Amniotic epithelial cell (primary cell): ENCODE data around the gene TENT4B.
A peak's percentile ranks its signal among the peaks of the same experiment; 100 is the strongest.
"Not testable (repeated sequence)": the region's sequence is repeated elsewhere in the genome, so short reads cannot be mapped to it uniquely, and the experiment has no call there.

Experiments used
- DNase-seq: peaks from one replicate; pipeline ENCODE4 v3.0.0-alpha.2; 2010; ENCODE audit warnings: low read depth

TENT4B gene

DNA sequence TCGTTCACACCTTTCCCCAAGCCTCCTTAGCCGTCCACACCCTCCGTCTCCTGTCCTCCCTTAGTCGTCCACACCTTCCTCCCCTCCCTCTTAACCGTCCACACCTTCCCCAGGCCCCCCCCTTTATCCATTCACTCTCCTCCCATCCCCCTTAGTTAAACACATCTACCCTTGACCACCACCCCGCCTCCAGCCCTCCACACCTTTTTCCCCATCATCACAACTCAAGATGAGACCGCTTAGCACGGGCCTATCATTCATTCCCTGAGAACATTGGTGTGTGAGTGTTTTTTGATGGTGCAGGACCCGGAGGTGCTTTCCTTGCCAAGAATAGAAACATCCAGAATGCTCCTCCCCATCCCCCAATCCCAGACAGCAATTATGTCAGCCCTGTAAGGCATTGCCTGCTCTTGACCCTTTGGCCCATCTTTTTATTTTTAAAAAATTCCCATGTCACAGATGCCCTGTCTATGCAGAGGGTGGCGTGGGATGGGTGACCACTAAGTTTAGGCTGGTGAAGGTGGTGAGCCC lies 1.4 kb downstream of the TENT4B start:
- peak; percentile 16 for DNase-seq

DNA sequence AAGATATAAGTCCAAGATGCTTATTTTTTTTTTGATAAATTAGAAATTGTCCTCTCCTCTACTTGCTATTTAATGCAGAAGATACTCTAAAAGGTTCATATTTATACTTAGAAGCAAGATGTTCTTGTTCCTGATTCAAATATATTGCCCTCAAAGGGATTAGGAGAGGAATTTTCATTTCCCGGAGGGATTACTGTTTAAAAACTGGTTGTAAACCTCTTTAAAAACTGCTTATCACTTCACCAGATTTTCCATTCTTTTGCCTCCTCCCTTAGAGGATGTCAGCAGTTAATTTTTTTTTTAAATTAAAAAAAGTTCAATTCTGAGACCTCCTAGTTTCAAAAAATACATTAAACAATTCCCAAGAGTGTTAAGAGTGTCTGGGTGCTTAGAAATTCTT lies 2.8 kb downstream of the TENT4B start:
- no peak for DNase-seq

DNA sequence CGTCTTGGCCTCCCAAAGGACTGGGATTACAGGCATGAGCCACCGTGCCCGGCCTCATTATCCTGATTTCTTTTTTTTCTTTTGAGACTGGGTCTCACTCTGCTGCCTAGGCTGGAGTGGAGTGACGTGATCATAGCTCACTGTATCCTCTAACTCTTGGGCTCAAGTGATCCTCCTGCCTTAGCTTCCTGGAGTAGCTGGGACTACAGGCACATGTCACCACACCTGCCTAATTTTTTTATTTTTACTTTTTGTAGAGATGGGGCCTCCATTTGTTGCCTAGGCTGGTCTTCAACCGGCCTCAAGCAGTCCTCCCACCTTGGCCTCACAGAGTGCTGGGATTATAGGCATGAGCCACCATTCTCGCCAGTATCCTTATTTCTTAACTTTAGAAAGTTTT lies 3.5 kb downstream of the TENT4B start:
- DNase-seq = no peak

DNA sequence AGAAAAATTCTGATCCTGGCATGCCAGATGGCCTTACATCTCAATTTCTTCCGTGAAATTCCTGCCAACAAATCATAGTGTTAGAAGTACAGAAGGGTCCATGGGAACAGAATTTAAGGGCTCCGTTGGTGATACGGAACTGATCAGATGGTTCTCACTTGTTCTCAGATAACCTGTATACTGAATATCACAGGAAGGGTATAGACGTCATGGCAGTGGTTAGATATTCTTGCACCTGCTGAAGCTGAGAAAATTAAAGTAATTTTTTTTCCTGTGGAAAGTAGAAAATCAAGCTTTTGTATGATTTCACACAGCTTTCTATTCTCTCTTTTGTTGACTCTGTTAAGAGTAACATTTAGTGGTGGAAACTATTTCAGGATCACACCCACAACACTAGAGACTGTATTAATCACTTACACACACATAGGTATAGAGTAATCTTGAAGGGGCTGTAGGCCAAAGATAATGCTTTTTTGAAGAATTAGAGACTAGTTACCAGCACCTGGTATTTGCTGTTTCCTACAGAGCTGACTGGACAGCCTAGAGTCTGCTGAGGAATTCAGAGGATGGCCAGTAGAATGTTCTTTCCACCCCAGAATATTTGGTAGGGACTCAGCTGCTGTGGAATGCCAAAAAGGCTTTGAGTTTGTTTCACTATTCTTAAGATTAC lies 7.5 kb downstream of the TENT4B start:
- DNase-seq = no peak

DNA sequence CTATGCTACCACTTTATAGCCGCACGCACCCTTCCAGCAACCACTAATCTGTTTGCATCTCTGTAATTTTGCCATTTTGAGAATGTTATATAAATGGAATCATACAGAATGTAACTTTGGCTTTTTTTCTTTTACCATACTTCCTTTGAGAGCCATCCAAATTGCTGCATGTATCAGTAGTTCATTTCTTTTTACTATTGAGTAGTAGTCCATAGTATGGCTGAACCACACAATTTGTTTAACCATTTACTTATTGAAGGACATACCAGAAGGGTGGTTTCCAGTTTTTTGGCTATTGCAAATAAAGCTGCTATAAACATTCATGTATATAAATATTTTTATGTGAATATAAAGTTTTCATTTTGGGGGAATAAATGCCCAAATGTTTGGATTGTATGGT lies 8.8 kb downstream of the TENT4B start:
- DNase-seq = no peak

DNA sequence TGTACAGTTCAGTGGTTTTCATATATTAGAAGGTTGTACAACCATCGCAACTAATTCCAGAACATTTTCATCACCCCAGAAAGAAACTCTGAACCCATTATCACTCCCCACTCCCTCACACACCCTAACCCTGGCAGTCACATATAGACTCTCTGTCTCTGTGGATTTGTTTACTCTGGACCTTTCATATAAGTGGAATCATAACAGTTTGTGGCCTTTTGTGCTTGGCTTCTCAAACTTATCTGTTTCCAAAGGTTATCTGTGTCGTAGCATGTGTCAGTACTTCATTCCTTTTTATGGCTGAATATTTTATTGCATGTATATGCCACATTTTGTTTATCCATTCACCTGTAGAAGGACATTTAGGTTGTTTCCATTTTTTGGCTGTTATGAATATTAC lies 12.4 kb downstream of the TENT4B start:
- DNase-seq = no peak

DNA sequence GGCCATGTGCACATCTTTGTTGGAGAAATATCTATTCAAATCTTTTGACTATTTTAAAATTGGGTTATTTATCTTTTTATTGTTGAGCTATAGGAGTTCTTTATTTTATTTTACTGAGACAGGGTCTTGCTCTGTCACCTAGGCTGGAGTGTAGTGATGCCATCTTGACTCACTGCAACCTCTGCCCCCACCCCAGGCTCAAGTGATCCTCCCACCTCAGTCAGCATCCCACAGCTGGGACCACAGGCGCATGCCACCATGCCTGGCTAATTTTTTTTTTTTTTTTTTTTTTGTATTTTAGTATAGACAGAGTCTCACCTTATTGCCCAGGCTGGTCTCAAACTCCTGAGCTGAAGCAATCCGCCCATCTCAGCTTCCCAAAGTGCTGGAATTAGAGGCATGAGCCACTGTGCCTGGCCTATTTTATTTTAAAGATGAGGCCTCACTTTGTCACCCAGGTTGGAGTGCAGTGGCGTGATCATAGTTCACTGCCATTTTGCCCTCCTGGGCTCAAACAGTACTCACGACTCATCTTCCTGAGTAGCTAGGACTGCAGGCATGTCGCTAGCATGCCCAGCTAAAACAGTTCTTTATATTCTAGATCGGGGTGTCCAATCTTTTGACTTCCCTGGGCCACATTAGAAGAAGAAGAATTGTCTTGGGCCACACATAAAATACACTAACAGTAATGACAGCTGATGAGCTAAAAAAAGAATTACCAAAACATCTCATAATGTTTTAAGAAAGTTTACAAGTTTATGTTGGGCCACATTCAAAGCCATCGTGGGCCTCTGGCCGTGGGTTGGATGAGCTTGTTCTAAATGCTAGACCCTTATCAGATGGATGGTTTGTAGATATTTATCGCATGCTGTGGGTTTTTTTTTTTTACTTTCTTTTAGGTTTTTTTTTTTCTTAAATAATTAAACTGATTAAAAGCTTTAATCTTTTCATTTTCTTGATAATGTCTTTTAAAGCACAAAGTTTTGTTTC lies 13.7 kb downstream of the TENT4B start:
- DNase-seq = no peak

DNA sequence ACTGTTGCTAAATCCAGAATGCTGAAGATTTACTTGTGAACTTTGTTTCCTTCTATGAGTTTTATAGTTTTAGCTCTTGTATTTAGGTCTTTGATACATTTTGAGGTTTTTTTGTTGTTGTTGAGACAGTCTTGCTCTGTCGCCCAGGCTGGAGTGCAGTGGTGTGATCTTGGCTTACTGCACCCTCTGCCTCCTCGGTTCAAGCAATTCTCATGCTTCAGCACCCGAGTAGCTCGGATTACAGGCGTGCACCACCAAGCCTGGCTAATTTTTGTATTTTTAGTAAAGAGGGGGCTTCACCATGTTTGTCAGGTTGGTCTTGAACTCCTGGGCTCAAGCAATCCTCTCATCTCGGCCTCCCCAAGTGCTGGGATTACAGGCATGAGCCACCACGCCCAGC lies 14.4 kb downstream of the TENT4B start:
- DNase-seq = no peak

DNA sequence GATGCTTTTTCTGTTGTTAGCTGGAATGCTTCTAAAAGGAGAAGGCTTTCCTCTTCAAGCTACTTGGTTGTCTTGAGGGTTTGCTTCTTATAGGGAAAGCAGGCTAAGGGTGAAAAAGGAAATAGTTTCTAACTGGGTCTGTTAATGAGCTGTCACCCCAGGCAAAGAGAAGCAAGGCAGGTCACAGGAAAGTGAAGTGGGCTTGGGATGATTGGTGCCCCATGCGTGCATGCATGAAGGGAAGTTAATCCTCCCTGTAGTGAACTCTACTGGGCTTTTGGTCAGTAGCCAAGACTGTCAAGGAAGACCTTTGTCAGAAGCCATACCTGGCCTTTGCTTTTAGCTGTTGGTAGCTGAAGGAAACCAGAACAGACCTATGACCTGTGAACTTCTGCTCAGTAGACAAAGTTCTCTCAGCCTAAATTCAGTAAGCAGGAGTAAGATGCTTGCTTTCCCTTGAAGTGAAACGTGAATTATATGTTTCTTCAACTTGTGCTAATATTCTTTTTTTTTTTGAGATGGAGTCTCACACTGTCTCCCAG lies 16.5 kb downstream of the TENT4B start:
- no peak for DNase-seq

DNA sequence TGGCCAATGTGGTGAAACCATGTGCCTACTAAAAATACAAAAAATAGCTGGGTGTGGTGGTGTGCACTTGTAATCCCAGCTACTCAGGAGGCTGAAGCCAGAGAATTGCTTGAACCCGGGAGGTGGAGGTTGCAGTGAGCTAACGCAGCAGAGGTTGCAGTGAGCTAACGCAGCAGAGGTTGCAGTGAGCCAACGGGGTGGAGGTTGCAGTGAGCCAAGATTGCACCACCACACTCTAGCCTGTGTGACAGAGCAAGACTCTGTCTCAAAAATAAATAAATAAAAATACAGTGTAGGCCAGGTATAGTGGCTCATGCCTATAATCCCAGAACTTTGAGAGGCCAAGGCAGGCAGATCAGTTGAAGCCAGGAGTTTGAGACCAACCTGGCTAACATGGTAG lies 18.7 kb downstream of the TENT4B start:
- DNase-seq = not testable (repeated sequence)

DNA sequence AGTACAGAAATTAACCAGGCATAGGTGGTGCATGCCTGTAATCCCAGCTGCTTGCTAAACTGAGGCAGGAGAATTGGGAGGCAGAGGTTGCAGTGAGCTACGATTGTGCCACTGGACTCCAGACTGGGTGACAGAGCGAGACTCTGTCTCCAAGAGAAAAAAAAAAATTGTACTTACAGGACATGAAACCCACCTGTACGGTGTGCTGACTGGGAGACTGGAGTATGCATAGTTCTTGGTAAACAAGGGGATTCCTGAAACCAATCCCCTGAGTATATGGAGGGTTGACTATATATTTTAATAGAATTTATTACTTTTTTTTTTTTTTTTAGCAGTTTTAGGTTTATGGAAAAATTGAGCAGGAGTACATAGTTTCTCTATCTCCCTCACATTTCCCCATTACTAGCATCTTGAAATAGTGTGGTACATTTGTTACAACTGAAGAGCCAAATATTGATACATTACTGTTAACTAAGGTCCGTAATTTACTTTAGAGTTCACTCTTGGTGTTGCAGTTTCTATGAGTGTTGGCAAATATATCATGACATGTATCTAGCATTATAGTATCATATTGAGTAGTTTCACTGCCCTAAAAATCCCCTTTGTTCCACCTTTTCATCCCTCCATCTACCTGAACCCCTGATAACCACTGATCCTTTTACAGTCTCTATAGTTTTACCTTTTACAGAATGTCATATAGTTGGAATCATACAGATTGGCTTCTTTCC lies 19.3 kb downstream of the TENT4B start:
- no peak for DNase-seq

DNA sequence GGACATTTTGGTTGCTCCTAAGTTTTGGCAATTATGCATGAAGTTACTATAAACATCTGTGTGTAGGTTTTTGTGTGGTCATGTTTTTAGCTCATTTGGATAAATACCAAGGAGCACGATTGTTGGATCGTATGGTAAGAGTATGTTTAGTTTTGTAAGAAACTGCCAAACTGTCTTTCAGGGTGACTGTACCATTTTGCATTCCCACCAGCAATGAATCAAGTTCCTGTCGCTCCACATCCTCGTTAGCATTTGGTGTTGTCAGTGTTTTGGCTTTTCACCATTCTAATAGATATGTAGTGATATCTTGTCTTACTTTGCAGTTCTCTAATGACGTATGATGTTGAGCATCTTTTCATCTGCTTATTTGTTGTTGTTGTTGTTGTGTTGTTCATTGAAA lies 20.2 kb downstream of the TENT4B start:
- DNase-seq = no peak

DNA sequence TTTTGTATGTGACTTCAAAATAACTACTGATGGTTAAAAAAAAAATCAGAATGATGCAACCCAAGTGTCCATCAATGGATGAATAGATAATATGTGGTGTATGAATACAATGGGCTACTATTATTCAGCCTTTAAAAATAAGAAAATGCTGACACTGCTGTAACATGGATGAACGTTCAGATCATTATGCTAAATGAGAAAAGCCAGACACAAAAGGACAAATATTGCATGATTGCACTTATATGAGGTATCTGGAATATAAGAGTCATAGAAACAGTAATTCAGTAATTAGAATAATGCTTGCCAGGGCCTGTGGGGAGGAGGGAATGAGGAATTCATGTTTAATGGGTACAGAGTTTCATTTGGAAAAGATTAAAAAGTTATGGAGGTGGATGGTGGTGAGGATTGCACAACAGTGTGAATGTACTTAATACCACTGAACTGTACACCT lies 25.4 kb downstream of the TENT4B start:
- DNase-seq = no peak

DNA sequence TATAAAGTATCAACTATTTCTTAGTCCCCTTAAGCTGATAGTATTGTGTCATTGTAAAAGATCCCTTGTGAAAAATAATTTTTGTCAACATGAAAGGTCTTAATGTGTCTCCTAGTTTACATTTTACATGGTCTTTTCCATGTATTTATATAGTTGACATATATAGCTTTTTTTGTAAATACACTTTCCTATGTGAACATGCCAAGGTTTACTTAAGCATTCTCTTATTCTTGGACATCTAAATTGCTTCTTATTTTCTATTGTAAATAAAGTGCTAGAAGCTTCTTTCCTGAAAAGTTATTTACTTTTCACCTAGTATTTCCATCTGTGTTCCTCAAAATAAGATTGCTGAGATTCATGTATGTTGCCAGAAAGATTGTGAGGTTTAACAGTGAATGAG lies 29.3 kb downstream of the TENT4B start:
- DNase-seq = no peak

DNA sequence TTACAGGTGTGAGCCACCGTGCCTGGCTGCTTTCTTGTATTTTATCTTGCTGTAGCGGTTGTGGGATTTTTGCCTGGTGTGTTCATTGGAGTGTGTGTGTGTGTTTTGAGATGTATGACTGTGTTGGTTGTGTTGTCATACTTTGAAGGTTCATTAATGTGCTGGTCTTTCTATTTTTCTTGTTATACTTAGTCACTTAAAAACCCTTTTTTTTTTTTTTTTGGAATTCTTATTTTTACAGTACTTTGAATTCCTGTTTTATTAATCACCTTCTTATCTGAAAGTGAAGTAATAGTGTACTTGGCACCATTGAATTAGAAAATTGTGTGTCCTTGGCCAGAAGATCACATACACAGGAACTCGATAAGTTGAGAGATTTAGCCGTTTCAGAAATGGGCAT lies 30.2 kb downstream of the TENT4B start:
- peak; percentile 90 for DNase-seq

DNA sequence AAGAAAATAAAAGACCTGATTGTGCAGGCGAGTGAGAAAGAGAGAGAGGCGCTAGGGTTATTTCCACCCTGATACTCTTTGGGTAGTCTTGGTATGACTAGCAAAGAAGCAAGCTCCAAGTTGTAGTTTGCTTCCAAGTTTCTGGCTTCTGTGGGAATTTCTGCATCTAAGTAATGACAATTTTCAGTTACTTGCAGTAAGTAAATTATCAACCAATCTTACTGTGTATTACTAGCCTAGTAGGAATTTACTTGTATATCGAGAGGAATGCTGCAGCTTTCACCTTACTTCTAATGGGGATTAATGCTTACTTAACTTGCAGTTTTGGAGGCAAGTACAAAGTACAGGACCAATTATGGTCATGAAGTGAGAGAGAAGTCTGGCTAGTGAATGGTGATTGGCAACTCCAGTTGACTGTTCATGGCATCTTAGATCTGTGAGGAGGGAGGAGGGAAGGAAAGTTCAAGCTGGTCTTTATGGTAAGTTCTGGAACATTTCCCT lies 31.9 kb downstream of the TENT4B start:
- peak; percentile 80 for DNase-seq

DNA sequence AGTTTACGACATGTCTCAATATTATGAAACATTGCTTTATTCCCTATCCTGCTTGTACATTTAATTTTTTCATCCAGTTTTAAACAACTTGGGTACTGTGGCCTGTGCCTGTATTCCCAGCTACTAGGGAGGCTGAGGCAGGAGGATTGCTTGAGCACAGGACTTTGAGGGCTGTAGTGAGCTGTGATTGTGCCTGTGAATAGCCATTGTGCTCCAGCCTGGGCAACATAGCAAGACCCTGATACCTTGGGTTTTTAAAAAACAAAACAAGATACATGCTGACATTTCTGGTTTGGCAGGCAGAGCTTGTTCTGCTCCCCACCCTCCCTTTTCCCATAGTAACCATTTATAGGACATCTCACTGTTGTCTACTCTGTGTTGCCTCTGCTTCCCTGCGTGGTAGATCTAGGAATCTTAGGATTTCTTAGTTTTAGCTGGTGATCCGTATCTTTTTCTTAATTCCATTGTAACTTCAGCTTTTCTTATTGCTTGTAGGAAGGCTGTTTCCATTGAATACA lies 35.6 kb downstream of the TENT4B start:
- no peak for DNase-seq

DNA sequence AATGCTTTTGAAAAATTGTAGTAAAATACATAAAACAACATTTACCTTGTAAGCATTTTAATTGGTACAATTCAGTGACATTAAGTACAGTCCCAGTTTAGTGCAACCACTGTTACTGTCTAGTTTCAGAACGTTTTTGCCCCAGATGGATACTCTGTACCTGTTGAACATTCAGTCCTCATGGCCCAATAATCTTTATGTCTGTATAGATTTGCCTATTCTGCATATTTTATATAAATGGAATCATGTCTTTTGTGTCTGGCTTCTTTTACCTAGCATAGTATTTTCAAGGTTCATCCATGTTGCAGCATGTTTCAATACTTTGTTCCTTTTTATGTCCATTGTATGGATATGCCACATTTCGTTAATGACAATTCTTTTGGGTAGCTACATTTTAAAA lies 37.2 kb downstream of the TENT4B start:
- DNase-seq = no peak

DNA sequence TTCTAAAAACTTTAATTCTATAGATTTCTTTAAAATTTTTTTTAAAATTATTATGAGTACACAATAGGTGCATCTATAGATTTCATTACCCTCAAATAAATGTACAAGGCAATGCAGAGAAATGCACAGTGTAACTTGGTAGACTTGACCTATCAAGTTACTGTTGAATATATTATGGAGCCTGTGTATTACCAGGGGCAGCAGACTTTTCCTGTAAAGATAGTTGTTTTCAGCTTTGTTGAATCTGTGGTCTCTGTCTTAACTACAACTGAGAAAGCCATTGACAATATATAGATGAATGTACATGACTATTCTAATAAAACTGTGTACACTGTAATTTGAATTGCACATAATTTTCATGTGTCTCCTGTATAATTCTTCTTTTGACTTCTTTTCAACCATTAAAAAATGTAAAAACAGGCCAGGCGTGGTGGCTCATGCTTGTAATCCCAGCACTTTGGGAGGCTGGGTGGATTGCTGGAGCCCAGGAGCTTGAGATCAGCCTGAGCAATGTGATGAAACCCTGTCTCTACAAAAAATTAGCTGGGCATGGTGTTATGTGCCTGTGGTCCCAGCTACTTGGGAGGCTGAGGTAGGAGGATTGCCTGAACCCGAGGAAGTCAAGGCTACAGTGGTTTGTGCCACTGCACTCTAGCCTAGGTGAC lies 39.4 kb downstream of the TENT4B start:
- no peak for DNase-seq

DNA sequence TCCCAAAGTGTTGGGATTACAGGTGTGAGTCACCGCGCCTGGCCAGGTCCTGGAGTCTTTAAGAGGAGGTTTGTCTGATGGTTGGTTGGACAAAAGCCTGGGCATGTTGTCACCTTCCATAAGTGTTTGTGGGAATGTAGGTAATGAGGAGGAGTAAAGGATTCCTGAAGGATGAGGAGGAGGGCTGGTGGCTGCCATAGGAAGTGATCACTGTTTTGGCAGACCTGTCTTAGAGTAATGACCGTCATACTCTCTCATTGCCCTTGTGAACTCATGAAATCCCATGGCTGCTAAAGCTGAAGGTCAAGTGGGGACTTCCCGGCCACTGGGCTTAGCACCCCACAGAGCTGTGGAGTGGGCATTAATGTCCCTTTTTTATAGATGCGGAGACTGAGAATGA lies 40.5 kb downstream of the TENT4B start:
- no peak for DNase-seq

DNA sequence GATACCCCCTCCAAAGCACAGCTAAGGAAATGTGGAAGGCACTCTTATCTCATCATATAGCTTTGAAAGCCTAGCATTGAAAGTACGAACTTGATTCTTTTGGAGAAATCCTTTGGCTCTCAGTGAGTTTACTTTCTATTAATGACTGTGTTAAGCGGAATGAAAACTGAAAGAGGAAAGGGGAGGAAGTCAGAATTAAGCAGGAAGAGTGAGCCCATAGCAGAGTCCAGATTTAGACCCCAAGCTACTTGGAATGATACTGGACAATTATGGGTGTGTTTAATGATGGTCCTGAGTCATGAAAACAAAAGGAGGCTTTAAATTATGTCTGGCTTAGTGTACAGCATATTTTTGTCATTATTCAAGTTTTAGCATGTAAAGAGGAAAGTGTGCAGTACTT lies 42.2 kb downstream of the TENT4B start:
- DNase-seq = peak; percentile 29
